Neural progenitor cell (in vitro differentiated cells): ENCODE measurements around the gene AZGP1. TPM values are rescaled to one million over a fixed set of nuclear protein-coding genes. Genes with fewer than 3 reads are reported as not detected.
"Not testable (repeated sequence)": the region's sequence is repeated elsewhere in the genome, so short reads cannot be mapped to it uniquely, and the experiment has no call there.

ENCODE experiments used
- DNase-seq: peaks from one replicate; pipeline ENCODE4 v3.0.0-alpha.2; 2016; ENCODE audit warnings: low spot score
- H2AFZ ChIP-seq: fragments of 200-600 bp; sonication (generic); replicated peaks from 2 replicates; pipeline ENCODE4 v1.6.1; 2016; ENCODE audit warnings: antibody characterized with exemption
- H3F3A ChIP-seq: fragments of 200-600 bp; sonication (generic); 2 replicates; pipeline ENCODE4 v1.6.1; 2016; ENCODE audit warnings: antibody characterized with exemption, low read depth
- H3K27ac ChIP-seq: fragments of 200-600 bp; sonication (generic); 2 replicates; pipeline ENCODE4 v1.5.1; 2016; ENCODE audit warnings: mild to moderate bottlenecking
- H3K27me3 ChIP-seq: fragments of 200-600 bp; sonication (generic); 2 replicates; pipeline ENCODE4 v1.6.1; 2016; ENCODE audit warnings: mild to moderate bottlenecking, moderate library complexity
- H3K36me3 ChIP-seq: fragments of 200-600 bp; sonication (generic); 2 replicates; pipeline ENCODE4 v1.5.1; 2016
- H3K4me1 ChIP-seq: fragments of 200-600 bp; sonication (generic); 2 replicates; pipeline ENCODE4 v1.6.1; 2016; ENCODE audit warnings: mixed run types
- H3K4me2 ChIP-seq: fragments of 200-600 bp; sonication (generic); 2 replicates; pipeline ENCODE4 v1.6.1; 2016
- H3K4me3 ChIP-seq: fragments of 200-600 bp; sonication (generic); 2 replicates; pipeline ENCODE4 v1.5.1; 2016
- H3K79me2 ChIP-seq: fragments of 200-600 bp; sonication (generic); 2 replicates; pipeline ENCODE4 v1.6.1; 2016; ENCODE audit warnings: low read depth
- H3K9ac ChIP-seq: fragments of 200-600 bp; sonication (generic); 2 replicates; pipeline ENCODE4 v1.6.1; 2016
- H3K9me3 ChIP-seq: fragments of 200-600 bp; sonication (generic); 2 replicates; pipeline ENCODE4 v1.5.1; 2016; ENCODE audit warnings: low read depth
- H4K20me1 ChIP-seq: fragments of 200-600 bp; sonication (generic); 2 replicates; pipeline ENCODE4 v1.6.1; 2016; ENCODE audit warnings: low read depth
- H3K27ac Mint-ChIP-seq: 3 replicates; pipeline ENCODE4 v1.8.0; 2021; ENCODE audit warnings: mixed read lengths
- H3K27me3 Mint-ChIP-seq: 2 replicates; pipeline ENCODE4 v1.8.0; 2022; ENCODE audit warnings: low read depth, mild to moderate bottlenecking, inconsistent platforms, moderate library complexity, mixed read lengths; ENCODE audit not compliant: insufficient read depth
- H3K36me3 Mint-ChIP-seq: 3 replicates; pipeline ENCODE4 v1.8.0; 2021; ENCODE audit warnings: mixed read lengths
- H3K4me1 Mint-ChIP-seq: 3 replicates; pipeline ENCODE4 v1.8.0; 2021; ENCODE audit warnings: mixed read lengths
- H3K4me3 Mint-ChIP-seq: 3 replicates; pipeline ENCODE4 v1.8.0; 2021; ENCODE audit warnings: mild to moderate bottlenecking, moderate library complexity, mixed read lengths
- H3K9me3 Mint-ChIP-seq: 3 replicates; pipeline ENCODE4 v1.8.0; 2020; ENCODE audit warnings: mixed read lengths
- CTCF ChIP-seq: fragments of 200-600 bp; sonication (generic); IDR thresholded peaks from 2 replicates; pipeline ENCODE4 v1.5.1; 2017; ENCODE audit warnings: antibody characterized with exemption, mild to moderate bottlenecking
- EZH2 ChIP-seq: fragments of 200-600 bp; sonication (generic); IDR thresholded peaks from 2 replicates; pipeline ENCODE4 v1.6.1; 2017; ENCODE audit warnings: antibody characterized with exemption, mild to moderate bottlenecking, moderate library complexity
- EZH2phosphoT487 ChIP-seq: fragments of 200-600 bp; sonication (generic); IDR thresholded peaks from 2 replicates; pipeline ENCODE4 v1.6.1; 2017; ENCODE audit warnings: antibody characterized with exemption
- total RNA-seq: library from RNA; depleted of rRNA; stranded (reverse); fragments of >200 nt; gene quantifications from 2 replicates; pipeline ENCODE4 v1.2.3, GENCODE V29; 2015; ENCODE audit warnings: low replicate concordance

The AZGP1 gene
- total RNA-seq, 1 donor from 2014 or later = not detected

- Mint-ChIP-seq H3K9me3 (peaks cover 14% of the 10 kb centered on the region), H3K36me3 (no peaks in the 10 kb centered on the region), H3K27me3 (peaks cover 14% of the 10 kb centered on the region), H3K4me1 (no peaks in the 10 kb centered on the region), H3K4me3 (no peak overlapping the region), H3K27ac (no peak overlapping the region)
- Histone ChIP-seq H3K79me2 (no peaks in the 10 kb centered on the region), H3K4me1 (no peaks in the 10 kb centered on the region), H2AFZ (no peak overlapping the region), H3F3A (no peaks in the 10 kb centered on the region), H3K27ac (no peak overlapping the region), H3K9ac (no peak overlapping the region), H3K36me3 (no peaks in the 10 kb centered on the region), H3K4me2 (no peak overlapping the region), H3K9me3 (peaks cover 9% of the 10 kb centered on the region), H3K27me3 (no peaks in the 10 kb centered on the region), H4K20me1 (no peaks in the 10 kb centered on the region), H3K4me3 (no peak overlapping the region)
- TF ChIP-seq EZH2phosphoT487 (no peak), CTCF (no peak), EZH2 (no peak)
- DNase-seq = no peak
These were observed 37.5 kb downstream of the AZGP1 start for GRCh38 chr7:99938296-99938695.

DNA sequence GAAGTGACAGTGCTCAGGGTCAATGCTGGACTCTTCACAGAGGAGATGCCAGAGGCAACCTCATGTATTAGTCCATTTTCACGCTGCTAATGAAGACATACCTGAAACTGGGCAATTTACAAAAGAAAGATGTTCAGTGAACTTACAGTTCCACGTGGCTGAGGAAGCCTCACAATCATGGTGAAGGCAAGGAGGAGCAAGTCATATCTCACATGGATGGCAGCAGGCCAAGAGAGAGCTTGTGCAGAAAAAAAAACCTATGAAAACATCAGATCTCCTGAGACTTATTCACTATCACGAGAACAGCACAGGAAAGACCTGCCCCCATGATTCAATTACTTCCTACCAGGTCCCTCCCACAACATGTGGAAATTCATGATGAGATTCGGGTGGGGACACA is 40.8 kb downstream of the AZGP1 start:
- not testable (repeated sequence) for H3K4me1 Mint-ChIP-seq, H3K79me2 ChIP-seq, H4K20me1 ChIP-seq, H3K36me3 Mint-ChIP-seq, H3K4me1 ChIP-seq, H3K4me3 ChIP-seq, H3K27ac Mint-ChIP-seq, H3K27me3 ChIP-seq, DNase-seq, H3K4me2 ChIP-seq, H3K27ac ChIP-seq, H3K36me3 ChIP-seq, H3F3A ChIP-seq, H3K4me3 Mint-ChIP-seq, H2AFZ ChIP-seq, H3K9ac ChIP-seq, H3K9me3 ChIP-seq
- Mint-ChIP-seq H3K27me3 (peaks cover 19% of the 10 kb centered on the region), H3K9me3 (peaks cover 14% of the 10 kb centered on the region)

GRCh38 chr7:99930376-99930775 is 45.5 kb downstream of the AZGP1 start:
- H3K27me3 ChIP-seq = peaks cover 16% of the 10 kb centered on the region
- no peaks in the 10 kb centered on the region for H3K4me1 ChIP-seq
- no peak overlapping the region for H3K4me3 ChIP-seq
- Mint-ChIP-seq H3K4me3 (no peak overlapping the region), H3K9me3 (no peaks in the 10 kb centered on the region), H3K4me1 (no peaks in the 10 kb centered on the region), H3K27ac (no peak overlapping the region), H3K27me3 (peaks cover 8% of the 10 kb centered on the region), H3K36me3 (no peaks in the 10 kb centered on the region)
- no peak overlapping the region for H3K4me2 ChIP-seq
- no peak overlapping the region for H3K27ac ChIP-seq
- no peaks in the 10 kb centered on the region for H4K20me1 ChIP-seq
- no peak for TF ChIP-seq EZH2
- TF ChIP-seq CTCF = no peak
- no peaks in the 10 kb centered on the region for H3F3A ChIP-seq
- DNase-seq = no peak
- no peaks in the 10 kb centered on the region for H3K79me2 ChIP-seq
- no peaks in the 10 kb centered on the region for H3K9me3 ChIP-seq
- H3K36me3 ChIP-seq = no peaks in the 10 kb centered on the region
- no peak overlapping the region for H3K9ac ChIP-seq
- H2AFZ ChIP-seq = no peak overlapping the region

DNA sequence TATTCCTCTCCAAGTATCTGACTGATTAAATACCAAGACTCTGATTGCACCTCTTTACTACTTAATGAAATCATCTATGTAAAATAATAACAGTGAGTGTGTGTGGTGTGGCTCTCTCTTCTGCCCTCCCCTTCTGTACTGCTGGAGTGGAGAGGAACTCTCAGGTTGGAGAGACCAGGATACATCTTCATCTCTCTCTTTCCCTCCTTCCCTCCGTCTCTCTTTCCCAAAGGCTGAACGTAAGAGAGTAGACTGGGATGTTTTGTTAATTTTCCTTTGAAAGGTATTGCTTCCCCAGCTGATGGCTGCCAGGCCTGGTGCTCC is 46.1 kb downstream of the AZGP1 start:
- no peak overlapping the region for H3K27ac ChIP-seq

More for the DNA sequence above, 46.1 kb downstream of the AZGP1 start:
- no peak overlapping the region for H3K9ac ChIP-seq
- peak overlapping the region; percentile 77 for H3K4me2 ChIP-seq
- no peaks in the 10 kb centered on the region for H3K9me3 ChIP-seq
- no peaks in the 10 kb centered on the region for H3K4me1 ChIP-seq
- H3K4me1 Mint-ChIP-seq = no peaks in the 10 kb centered on the region
- H3K79me2 ChIP-seq = no peaks in the 10 kb centered on the region
- no peaks in the 10 kb centered on the region for H3F3A ChIP-seq
- peak overlapping the region; percentile 99 for H2AFZ ChIP-seq
- H4K20me1 ChIP-seq = no peaks in the 10 kb centered on the region
- no peak for DNase-seq
- H3K4me3 ChIP-seq = peak overlapping the region; percentile 45
- H3K27ac Mint-ChIP-seq = no peak overlapping the region
- H3K27me3 ChIP-seq = peaks cover 16% of the 10 kb centered on the region
- no peaks in the 10 kb centered on the region for H3K9me3 Mint-ChIP-seq
- peaks cover 8% of the 10 kb centered on the region for H3K27me3 Mint-ChIP-seq
- H3K36me3 ChIP-seq = no peaks in the 10 kb centered on the region
- TF ChIP-seq EZH2phosphoT487 (no peak), CTCF (no peak), EZH2 (no peak)
- H3K4me3 Mint-ChIP-seq = peak overlapping the region; percentile 65
- H3K36me3 Mint-ChIP-seq = no peaks in the 10 kb centered on the region
